Stimulated activated effector memory CD8-positive, alpha-beta T cell treated with anti-CD3 and anti-CD28 coated beads, Interleukin-12 subunit alpha, Interleukin-12 subunit beta, amount 100 ng/mL, for 72 hours (primary cell): ENCODE measurements around the gene VPS54.

Source experiments
- ATAC-seq: fragments of 150-1000 bp; cut with Tn5 transposase; 2 replicates; pipeline ENCODE4 v1.10.0; 2021
- DNase-seq, 2 donors: peaks; one replicate each; pipeline ENCODE4 v3.0.0; 2021 to 2022; ENCODE audit warnings: low spot score in 2 of 2
- H3K27ac Mint-ChIP-seq: one replicate; pipeline ENCODE4 v1.8.0; 2022; ENCODE audit warnings: mild to moderate bottlenecking, mixed read lengths
- H3K36me3 Mint-ChIP-seq: one replicate; pipeline ENCODE4 v1.8.0; 2022; ENCODE audit warnings: mild to moderate bottlenecking, mixed read lengths
- H3K4me1 Mint-ChIP-seq: one replicate; pipeline ENCODE4 v1.8.0; 2022; ENCODE audit warnings: mixed read lengths
- H3K4me3 Mint-ChIP-seq: one replicate; pipeline ENCODE4 v1.8.0; 2022; ENCODE audit warnings: mild to moderate bottlenecking, mixed read lengths
- H3K9me3 Mint-ChIP-seq: one replicate; pipeline ENCODE4 v1.8.0; 2022; ENCODE audit warnings: mixed read lengths

VPS54 gene, protein sequence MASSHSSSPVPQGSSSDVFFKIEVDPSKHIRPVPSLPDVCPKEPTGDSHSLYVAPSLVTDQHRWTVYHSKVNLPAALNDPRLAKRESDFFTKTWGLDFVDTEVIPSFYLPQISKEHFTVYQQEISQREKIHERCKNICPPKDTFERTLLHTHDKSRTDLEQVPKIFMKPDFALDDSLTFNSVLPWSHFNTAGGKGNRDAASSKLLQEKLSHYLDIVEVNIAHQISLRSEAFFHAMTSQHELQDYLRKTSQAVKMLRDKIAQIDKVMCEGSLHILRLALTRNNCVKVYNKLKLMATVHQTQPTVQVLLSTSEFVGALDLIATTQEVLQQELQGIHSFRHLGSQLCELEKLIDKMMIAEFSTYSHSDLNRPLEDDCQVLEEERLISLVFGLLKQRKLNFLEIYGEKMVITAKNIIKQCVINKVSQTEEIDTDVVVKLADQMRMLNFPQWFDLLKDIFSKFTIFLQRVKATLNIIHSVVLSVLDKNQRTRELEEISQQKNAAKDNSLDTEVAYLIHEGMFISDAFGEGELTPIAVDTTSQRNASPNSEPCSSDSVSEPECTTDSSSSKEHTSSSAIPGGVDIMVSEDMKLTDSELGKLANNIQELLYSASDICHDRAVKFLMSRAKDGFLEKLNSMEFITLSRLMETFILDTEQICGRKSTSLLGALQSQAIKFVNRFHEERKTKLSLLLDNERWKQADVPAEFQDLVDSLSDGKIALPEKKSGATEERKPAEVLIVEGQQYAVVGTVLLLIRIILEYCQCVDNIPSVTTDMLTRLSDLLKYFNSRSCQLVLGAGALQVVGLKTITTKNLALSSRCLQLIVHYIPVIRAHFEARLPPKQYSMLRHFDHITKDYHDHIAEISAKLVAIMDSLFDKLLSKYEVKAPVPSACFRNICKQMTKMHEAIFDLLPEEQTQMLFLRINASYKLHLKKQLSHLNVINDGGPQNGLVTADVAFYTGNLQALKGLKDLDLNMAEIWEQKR

DNA sequence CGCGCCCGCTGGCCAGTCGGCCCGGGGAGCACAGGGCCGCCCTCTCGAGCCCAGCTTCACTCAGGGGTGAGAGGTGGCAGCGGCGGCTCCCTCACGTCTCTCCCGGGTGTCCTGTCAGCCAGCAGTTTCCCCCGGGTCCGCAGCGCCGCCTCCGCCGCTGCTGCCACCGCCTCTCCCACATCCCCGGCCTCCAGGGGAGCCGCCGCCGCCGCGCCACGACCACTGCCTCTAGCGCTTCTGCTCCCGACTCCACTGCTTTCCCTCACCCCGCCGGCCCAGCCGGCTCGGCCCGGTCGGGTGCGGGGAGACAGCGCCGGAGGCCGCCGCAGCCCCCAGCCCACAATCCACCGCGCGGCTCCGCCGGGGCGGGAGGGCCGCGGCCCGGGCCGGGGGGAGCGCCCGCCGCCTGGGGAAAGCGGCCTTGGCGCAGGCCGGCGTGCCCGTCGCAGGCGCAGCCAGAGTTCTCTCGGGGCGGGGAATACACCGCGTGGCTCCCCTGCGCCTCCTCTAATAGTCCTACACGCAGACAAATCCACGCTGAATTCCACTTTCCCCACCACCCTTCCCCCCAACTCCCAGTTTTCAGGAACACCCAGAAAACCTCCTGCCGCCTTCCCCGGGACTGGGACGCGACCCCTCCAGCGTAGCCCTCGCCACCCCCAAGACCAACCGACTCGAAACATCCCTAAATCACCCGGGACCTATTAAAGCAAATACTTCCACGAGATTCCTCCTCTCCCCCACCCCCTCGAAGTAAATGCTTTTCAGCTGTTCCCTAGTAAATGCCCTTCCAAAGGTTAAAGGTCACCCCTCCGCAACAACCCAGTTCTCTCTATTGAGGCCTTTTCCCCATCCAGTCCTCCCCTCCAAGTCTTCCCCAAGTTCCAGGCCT, at the start of gene VPS54:
Gene VPS54, minus strand, starts transcription at position 346 of the 892 bp plus-strand sequence. CDS start 35,429 bp downstream, outside the sequence.
- Mint-ChIP-seq H3K9me3 (no peaks in the 10 kb centered on the region), H3K4me1 (peaks cover 38% of the 10 kb centered on the region), H3K27ac (peak within 1 kb of the TSS; percentile 100), H3K4me3 (peak within 1 kb of the TSS; percentile 95), H3K36me3 (peaks cover 19% of the 10 kb centered on the region)
- ATAC-seq = peak; percentile 85
- DNase-seq = peak; percentile 53 to 84

DNA sequence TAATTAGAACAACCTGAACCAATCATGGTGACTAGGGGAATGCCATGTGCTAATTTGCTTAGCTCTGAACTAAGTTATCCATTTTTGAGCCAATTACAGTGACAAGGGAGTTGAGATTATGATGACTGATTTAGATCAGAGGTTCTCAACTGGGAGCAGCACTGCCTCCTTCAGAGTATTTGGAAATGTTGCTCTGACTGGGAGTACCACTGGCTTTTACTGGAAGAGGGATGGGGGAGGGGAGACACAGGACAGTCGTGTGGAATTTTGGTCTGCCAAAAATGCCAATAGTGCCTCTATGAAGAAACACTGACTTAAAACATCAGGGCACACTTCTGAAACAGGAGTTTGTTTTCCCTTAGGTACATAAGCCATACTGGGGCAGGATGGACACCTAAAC, 48.1 kb upstream of the VPS54 start:
- Mint-ChIP-seq H3K4me1 (peaks cover 13% of the 10 kb centered on the region), H3K36me3 (no peaks in the 10 kb centered on the region), H3K4me3 (no peak overlapping the region), H3K9me3 (no peaks in the 10 kb centered on the region), H3K27ac (no peak overlapping the region)
- ATAC-seq (no peak), DNase-seq (no peak)

DNA sequence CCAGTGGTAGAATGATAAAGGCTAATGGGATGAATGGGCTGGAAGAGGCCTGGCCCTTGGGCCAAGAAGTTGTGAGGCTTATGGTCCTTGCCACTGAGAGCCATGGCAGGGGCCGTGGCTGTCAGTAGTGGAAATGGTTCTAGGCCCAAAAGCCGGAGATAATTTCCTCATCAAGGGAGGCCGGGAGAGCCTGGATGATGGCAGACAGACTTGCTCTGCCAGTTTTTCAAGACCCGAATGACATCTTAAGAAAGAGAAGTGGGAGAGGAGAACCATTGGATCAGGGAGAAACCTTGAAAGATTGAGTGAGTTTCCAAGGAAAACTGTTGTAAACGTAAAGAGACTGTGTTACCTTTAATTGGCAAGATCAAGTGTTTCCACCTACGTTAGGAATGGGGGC, 46.3 kb upstream of the VPS54 start:
- Mint-ChIP-seq H3K9me3 (no peaks in the 10 kb centered on the region), H3K36me3 (no peaks in the 10 kb centered on the region), H3K27ac (no peak overlapping the region), H3K4me1 (peaks cover 13% of the 10 kb centered on the region), H3K4me3 (no peak overlapping the region)
- ATAC-seq = no peak
- DNase-seq = no peak

DNA sequence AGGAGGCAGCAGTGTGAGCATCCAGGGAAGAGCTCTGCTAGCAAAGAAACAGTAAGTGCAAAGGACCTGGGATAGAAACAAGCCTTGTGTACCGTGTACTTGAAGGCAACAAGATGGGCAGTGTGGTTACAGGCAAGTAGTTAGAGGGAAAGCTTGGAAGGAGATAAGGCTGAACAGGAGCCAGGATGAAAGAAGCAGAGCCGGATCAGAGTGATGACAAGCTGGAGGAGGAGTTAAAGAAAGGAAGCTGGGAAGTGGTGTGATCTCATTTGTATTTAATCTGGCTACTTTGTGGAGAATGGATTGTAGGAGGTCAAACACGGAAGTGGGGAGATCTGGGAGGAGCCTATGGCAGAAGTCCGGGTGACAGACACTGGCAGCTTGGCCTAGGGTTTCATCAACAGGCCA, 44.7 kb upstream of the VPS54 start:
- peak overlapping the region; percentile 2 for H3K27ac Mint-ChIP-seq

DNA sequence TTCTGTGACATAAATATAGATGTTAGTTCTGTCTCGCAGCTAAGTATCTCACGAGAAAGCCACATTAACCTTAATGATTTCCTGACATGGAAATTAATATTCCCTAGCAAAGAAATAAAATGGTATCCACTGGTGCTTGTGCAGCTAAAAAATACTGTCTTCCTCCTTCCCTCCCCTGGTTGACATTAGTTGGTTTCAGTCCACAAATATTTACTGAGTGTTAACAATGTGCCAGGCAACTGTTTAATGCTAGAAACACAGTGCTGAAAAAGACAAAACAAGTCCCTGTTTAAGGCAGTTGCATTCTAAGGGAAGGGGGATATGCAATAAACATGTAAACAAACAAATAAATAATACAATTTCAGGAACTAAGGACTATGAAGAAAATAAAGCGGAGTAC, 44.2 kb upstream of the VPS54 start:
- DNase-seq (no peak), ATAC-seq (no peak)
- no peak overlapping the region for H3K4me3 Mint-ChIP-seq
- H3K9me3 Mint-ChIP-seq = no peaks in the 10 kb centered on the region
- H3K27ac Mint-ChIP-seq = peak overlapping the region; percentile 2
- peaks cover 13% of the 10 kb centered on the region for H3K4me1 Mint-ChIP-seq
- no peaks in the 10 kb centered on the region for H3K36me3 Mint-ChIP-seq

More for the DNA sequence above, 44.7 kb upstream of the VPS54 start:
- ATAC-seq (no peak), DNase-seq (no peak)
- Mint-ChIP-seq H3K4me1 (peaks cover 13% of the 10 kb centered on the region), H3K36me3 (no peaks in the 10 kb centered on the region), H3K9me3 (no peaks in the 10 kb centered on the region), H3K4me3 (no peak overlapping the region)

DNA sequence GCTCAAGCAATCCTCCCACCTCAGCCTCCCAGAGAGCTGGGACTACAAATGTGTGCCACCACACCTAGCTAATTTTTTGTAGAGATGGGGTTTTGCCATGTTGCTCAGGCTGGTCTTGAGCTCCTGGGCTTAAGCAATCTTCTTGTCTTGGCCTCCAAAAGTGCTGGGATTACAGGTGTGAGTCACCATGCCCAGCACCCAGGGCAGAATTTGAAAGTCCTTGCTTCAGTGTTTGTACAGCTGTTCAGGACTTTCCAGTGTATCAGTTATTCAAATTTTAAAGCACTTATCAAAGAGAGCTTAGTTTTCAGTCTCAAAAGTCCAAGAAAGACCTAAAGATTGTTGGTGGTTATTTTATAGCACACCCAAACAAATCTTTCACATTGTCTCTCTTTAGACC, 43.6 kb upstream of the VPS54 start:
- H3K4me1 Mint-ChIP-seq = peaks cover 13% of the 10 kb centered on the region
- DNase-seq (no peak), ATAC-seq (no peak)
- no peaks in the 10 kb centered on the region for H3K36me3 Mint-ChIP-seq
- no peak overlapping the region for H3K27ac Mint-ChIP-seq
- H3K4me3 Mint-ChIP-seq = no peak overlapping the region
- H3K9me3 Mint-ChIP-seq = no peaks in the 10 kb centered on the region

DNA sequence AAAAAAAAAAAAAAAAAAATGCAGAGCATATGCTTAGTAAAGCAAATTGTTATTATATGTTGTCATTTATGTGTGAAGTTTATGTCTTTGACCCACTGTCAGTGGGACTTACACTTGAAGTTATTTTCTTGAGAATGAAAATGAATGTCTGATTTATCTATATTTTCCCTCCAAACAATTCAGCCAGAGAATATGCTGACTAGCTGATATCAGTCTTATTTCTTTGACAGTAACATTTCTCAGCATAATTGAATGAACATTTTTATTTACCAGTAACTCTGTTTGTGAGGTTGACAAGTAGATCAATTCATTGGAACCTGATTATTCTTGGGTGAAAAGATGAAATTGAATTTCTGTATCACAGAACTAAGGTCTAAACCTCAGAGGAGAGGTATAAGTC, 40.0 kb upstream of the VPS54 start:
- Mint-ChIP-seq H3K36me3 (no peaks in the 10 kb centered on the region), H3K27ac (no peak overlapping the region), H3K9me3 (no peaks in the 10 kb centered on the region), H3K4me3 (no peak overlapping the region), H3K4me1 (peaks cover 6% of the 10 kb centered on the region)
- DNase-seq (no peak), ATAC-seq (no peak)

DNA sequence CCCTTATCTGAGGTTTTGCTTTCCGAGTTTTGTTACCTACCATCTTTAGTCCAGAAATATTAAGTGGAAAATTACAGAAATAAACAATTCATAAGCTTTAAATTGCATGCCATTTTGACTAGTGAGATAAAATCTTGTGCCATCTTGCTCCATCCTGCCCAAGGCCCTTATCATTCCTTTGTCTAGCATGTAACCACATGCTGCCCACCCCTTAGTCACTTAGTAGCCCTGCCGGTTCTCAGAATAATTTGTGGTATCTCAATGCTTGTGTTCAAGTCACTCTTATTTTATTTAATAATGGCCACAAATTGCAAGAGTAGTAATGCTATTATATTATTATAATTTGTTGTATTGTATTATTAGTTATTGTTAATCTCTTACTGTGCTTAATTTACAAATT, 36.8 kb upstream of the VPS54 start:
- Mint-ChIP-seq H3K4me3 (no peak overlapping the region), H3K4me1 (no peaks in the 10 kb centered on the region), H3K36me3 (no peaks in the 10 kb centered on the region), H3K27ac (no peak overlapping the region), H3K9me3 (no peaks in the 10 kb centered on the region)
- ATAC-seq = no peak
- no peak for DNase-seq

DNA sequence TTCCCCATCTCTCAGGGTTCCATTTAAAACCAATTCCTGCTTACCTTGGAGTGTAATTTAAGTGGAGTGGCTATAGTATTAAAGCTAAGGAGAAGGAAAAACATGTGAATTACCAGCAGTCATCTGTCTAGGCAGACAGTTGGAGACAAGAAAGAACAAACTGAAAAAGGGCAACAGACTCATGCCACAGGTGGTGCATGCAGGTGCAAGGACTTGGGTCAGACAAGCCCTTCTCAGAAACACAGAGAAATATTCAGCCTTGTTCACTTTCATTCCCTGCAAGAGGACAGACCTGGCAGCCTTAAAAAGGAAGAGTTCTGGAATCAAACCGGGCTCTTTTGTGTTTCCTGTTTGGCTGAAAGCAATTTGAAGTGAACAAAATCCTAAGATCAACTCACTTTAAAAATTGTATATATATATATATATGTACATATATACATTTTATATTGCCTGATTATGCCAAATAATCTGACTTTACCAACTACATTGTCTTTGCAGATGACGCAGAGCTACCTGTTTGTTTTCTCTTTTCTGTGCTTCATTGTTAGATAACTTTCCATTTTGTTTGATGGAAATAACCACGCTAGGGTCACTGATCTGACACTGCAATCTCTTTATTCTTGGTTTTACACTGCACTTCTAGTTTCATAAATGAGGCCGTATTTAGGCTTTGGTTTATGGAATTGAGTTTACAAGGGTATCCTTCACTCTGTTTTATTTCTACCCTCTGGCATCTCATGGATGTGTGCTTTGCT, 35.1 kb upstream of the VPS54 start:
- Mint-ChIP-seq H3K36me3 (no peaks in the 10 kb centered on the region), H3K27ac (no peak overlapping the region), H3K4me3 (no peak overlapping the region), H3K9me3 (no peaks in the 10 kb centered on the region), H3K4me1 (peaks cover 7% of the 10 kb centered on the region)
- no peak for DNase-seq
- no peak for ATAC-seq

DNA sequence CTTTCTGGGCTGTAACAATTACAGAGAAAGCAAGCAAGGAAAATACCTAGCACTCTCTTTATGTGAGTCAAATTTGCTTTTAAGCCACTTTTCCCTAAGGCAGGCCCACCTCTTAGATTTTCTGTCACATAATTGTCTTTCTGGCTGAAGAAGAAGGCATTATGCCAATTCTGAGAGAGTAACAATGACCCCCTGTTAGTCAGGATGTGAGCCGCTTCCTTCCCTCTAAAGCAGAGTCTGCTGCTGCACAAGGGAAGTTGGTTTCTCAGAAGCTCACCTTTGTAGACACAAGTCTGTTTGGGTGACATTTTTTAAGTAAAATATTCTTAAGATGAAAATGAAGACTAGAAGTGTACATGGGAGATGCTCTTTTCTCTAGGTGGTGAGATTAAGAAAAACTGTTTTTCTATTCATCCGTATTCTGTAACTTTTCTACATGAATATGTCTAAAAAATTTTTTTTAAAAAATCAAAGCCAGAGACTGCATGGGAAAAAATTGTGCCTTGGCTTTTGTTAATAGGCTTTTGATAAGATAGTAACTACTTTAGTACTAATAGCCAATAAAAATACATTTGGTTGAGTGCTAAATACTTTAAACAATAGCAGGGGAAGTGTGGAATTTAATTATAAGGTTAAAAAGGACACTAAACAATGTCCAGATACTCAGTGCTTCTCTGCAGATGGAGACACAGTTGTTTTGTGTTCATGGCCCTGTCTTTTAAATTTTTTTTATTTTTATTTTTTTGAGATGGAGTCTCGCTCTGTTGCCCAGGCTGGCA, 33.4 kb upstream of the VPS54 start:
- H3K27ac Mint-ChIP-seq = peak overlapping the region; percentile 14
- peaks cover 8% of the 10 kb centered on the region for H3K4me1 Mint-ChIP-seq
- H3K36me3 Mint-ChIP-seq = no peaks in the 10 kb centered on the region
- no peak for DNase-seq
- no peaks in the 10 kb centered on the region for H3K9me3 Mint-ChIP-seq
- no peak overlapping the region for H3K4me3 Mint-ChIP-seq
- ATAC-seq = no peak

DNA sequence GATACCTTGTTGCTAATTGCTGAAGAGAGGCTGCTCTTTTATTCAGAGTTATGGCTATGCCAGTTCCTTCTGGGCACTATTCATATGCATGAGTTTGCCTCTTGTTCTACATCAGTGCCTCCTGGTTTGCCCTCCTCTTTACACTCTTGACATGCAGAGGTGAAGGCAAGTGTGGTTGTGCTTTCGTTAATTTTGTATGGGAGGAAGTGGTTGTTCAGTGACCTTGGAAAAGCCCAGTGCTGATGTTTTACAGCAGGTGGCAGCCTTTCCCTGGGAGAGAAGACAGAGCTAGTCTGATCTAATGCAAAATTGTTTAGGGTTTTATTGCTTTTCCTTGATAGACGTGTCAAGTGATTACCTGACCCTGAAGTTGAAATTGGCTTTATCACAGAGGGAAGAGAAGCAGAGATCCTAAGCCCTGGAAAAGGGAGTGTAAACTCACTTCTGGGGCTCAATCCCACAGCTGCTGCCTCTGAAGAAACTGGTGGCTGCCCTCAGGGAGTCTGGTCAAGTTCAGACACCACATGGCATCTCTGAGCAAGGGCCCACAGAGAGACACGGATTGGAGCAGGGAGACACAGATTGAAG, 30.5 kb upstream of the VPS54 start:
- H3K4me1 Mint-ChIP-seq = peaks cover 8% of the 10 kb centered on the region
- no peak overlapping the region for H3K4me3 Mint-ChIP-seq
- DNase-seq (peak; percentile 31 to 77), ATAC-seq (peak; percentile 95)
- H3K36me3 Mint-ChIP-seq = no peaks in the 10 kb centered on the region
- H3K9me3 Mint-ChIP-seq = no peaks in the 10 kb centered on the region
- H3K27ac Mint-ChIP-seq = peak overlapping the region; percentile 20

DNA sequence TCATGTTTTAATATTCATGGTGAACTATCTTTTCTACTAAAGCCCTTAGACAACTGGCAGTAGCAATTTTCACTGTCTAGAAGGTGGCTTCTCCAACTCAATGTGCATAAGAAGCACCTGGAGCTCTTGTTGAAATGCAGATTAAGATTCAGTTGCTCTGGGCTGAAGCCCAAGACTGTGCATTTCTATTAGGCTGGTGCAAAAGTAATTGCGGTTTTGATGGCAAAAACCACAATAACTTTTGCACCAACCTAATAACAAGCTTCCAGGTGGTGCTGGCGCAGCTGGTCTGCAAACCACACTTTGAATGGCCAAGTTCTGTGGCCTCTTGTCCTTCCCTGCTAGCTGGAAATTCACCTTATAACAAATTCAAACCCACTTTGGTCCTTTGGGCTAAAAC, 26.7 kb upstream of the VPS54 start:
- no peaks in the 10 kb centered on the region for H3K9me3 Mint-ChIP-seq
- H3K4me3 Mint-ChIP-seq = no peak overlapping the region
- H3K27ac Mint-ChIP-seq = no peak overlapping the region
- H3K4me1 Mint-ChIP-seq = peaks cover 8% of the 10 kb centered on the region
- DNase-seq (no peak), ATAC-seq (no peak)
- H3K36me3 Mint-ChIP-seq = no peaks in the 10 kb centered on the region

DNA sequence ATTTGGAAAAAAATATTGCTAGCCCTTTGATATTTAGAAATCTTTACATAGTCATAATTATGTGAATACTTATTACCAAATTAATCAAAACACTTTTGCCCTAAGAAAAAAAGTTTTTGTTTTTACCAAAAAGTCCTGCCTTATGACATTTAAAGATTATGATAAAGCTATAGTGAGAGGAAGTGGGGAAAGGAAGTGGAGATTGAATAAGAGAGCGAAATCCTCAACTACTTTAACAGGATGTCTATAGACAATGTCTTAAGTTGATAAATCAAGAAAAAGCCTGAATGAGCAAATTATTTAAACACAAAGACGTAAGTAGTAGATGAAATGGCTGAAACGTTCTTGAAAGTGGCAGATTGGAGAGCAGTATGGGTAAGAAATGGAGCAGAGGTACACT, 20.9 kb upstream of the VPS54 start:
- DNase-seq = no peak
- no peak for ATAC-seq
- Mint-ChIP-seq H3K4me3 (no peak overlapping the region), H3K9me3 (no peaks in the 10 kb centered on the region), H3K27ac (no peak overlapping the region), H3K4me1 (peaks cover 30% of the 10 kb centered on the region), H3K36me3 (peaks cover 1% of the 10 kb centered on the region)
